ENCODE data around the gene RNASE4. TPM values are rescaled to one million over a fixed set of nuclear protein-coding genes. Genes with fewer than 3 reads are reported as not detected.
A peak's percentile ranks its signal among the peaks of the same experiment; 100 is the strongest.

The RNASE4 gene
- total RNA-seq, 6 donors from 2014 or later: 14.7 to 108 (median 26.7) TPM

- no peak for TF ChIP-seq POLR2A (IDR thresholded peaks at IDR 0.05)
- no peak for TF ChIP-seq EP300 (IDR thresholded peaks at IDR 0.05)
- no peak for TF ChIP-seq POLR2AphosphoS5 (IDR thresholded peaks at IDR 0.05)
- no peak for TF ChIP-seq CTCF (IDR thresholded peaks at IDR 0.05)
- Histone ChIP-seq H3K27ac (peak overlapping the region in 1 of 4 donors; percentile 15), H3K27me3 (no peaks in the 10 kb centered on the region), H3K36me3 (no peaks in the 10 kb centered on the region), H3K4me1 (peaks cover 7 to 52% (median 35%) of the 10 kb centered on the region in 4 donors), H3K9me3 (no peaks in the 10 kb centered on the region), H3K4me3 (no peak overlapping the region)
- no peak for ATAC-seq (ENCODE audit: low FRiP score in 2 of 2)
- WGBS, 2 donors: 39 to 45% methylated on average over 2 of the region's 2 CpGs
- no peak for DNase-seq
These were observed 28.5 kb downstream of the RNASE4 start for GRCh38 chr14:20712904-20713303.

- no peaks in the 10 kb centered on the region for H3K9me3 ChIP-seq
- DNase-seq (peak in 1 of 2 donors; percentile 96), ATAC-seq (ENCODE audit: low FRiP score in 2 of 2) (peak; percentile 85 to 89)
- H3K27me3 ChIP-seq: no peaks in the 10 kb centered on the region
- H3K27ac ChIP-seq: peak overlapping the region; percentile 81 to 89 (median 88)
- H3K4me1 ChIP-seq: peaks cover 3 to 54% (median 30%) of the 10 kb centered on the region in 4 donors
- no peak overlapping the region for H3K4me3 ChIP-seq
- WGBS, 2 donors: 23 to 36% methylated on average over 4 of the region's 4 CpGs
- peak; percentile 72 to 75 for TF ChIP-seq POLR2AphosphoS5 (IDR thresholded peaks at IDR 0.05)
- no peak for TF ChIP-seq CTCF (IDR thresholded peaks at IDR 0.05)
- TF ChIP-seq POLR2A (IDR thresholded peaks at IDR 0.05): peak in 1 of 4 donors; percentile 36
- peak in 2 of 4 donors; percentile 60 to 73 for TF ChIP-seq EP300 (IDR thresholded peaks at IDR 0.05)
- no peaks in the 10 kb centered on the region for H3K36me3 ChIP-seq
These were observed 30.4 kb downstream of the RNASE4 start for GRCh38 chr14:20714593-20715250.

- DNase-seq (peak in 1 of 2 donors; percentile 52), ATAC-seq (ENCODE audit: low FRiP score in 2 of 2) (peak in 1 of 2 donors; percentile 31)
- Histone ChIP-seq H3K9me3 (no peaks in the 10 kb centered on the region), H3K4me3 (no peak overlapping the region), H3K27ac (peak overlapping the region; percentile 36 to 77 (median 61)), H3K27me3 (peaks cover 0 to 3% (median 0%) of the 10 kb centered on the region in 4 donors), H3K4me1 (peaks cover 1 to 19% (median 4%) of the 10 kb centered on the region in 4 donors), H3K36me3 (no peaks in the 10 kb centered on the region)
- TF ChIP-seq EP300 (IDR thresholded peaks at IDR 0.05) (peak in 1 of 4 donors; percentile 62), POLR2AphosphoS5 (IDR thresholded peaks at IDR 0.05) (no peak), CTCF (IDR thresholded peaks at IDR 0.05) (no peak), POLR2A (IDR thresholded peaks at IDR 0.05) (no peak)
- WGBS, 2 donors: 68 to 77% methylated on average over 4 of the region's 4 CpGs
These were observed 35.4 kb downstream of the RNASE4 start for GRCh38 chr14:20719777-20720176.

- TF ChIP-seq POLR2A (IDR thresholded peaks at IDR 0.05) (no peak), EP300 (IDR thresholded peaks at IDR 0.05) (no peak), CTCF (IDR thresholded peaks at IDR 0.05) (no peak)
- DNase-seq (no peak), ATAC-seq (ENCODE audit: low FRiP score in 2 of 2) (no peak)
- peaks cover 0 to 13% (median 2%) of the 10 kb centered on the region in 4 donors for H3K4me1 ChIP-seq
- peaks cover 0 to 3% (median 0%) of the 10 kb centered on the region in 4 donors for H3K27me3 ChIP-seq
- no peaks in the 10 kb centered on the region for H3K36me3 ChIP-seq
- H3K4me3 ChIP-seq: no peak overlapping the region
- H3K9me3 ChIP-seq: no peaks in the 10 kb centered on the region
- 80 to 87% methylated on average over 6 of the region's 6 CpGs for WGBS, 2 donors
- no peak overlapping the region for H3K27ac ChIP-seq
These were observed 36.4 kb downstream of the RNASE4 start for GRCh38 chr14:20720741-20721140.

All from upper lobe of left lung (tissue), 6 donors.